Islet precursor cell (in vitro differentiated cells): ENCODE data around the gene PSMD10.

Experiments used
- DNase-seq: peaks from one replicate; pipeline ENCODE4 v3.0.0-alpha.2; 2018

The PSMD10 gene

GRCh38 chrX:108091264-108091877, at the start of gene PSMD10, which contains the start of gene ATG4A:
PSMD10 (minus strand) TSS chrX:108091542; CDS start chrX:108091520, 22 bp downstream.
ATG4A (plus strand) TSS chrX:108091778; CDS start chrX:108091827, 49 bp downstream.
- peak; percentile 99 for DNase-seq

DNA sequence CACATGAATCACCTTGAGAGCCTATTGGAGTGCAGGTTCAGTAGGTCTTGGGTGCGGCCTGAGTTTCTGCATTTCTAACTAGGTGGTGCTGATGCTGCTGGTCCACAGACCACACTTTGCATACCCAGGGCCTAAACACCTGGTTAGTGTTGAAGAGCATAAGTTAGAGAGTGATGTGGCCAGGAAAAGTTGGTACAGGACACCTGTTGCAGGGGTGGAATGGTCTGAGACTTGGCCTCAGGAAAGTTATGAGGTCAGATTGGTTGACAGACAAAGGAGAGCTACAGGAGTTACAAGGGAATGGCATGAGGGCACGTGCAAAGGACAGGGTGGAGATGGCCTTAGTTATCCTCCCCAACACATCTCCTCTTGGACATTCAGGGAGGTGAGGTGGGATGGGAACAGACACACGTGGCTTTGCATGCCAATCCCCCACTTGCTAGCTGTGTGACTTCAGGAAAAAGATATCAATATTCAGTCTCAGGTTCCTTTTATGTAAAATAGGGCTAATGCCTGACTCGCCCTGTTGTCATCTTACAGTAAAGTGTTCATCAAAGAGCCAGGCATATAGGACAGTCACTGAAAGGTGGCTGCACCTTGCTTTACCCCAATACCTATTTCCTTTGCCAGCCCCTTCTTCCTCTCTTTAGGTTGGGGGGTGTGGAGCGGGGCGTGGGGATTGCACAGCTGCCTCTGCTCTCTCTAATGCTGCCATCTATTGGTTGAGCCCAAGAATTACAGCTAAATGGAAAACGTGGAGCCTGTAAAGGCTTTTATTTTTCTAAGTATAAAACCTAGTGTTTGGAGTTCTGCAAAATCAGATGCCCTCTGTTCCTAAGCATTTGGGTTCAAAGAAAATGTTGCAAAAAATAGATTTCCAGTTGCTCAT, 47.7 kb upstream of the PSMD10 start:
- DNase-seq, result no peak

DNA sequence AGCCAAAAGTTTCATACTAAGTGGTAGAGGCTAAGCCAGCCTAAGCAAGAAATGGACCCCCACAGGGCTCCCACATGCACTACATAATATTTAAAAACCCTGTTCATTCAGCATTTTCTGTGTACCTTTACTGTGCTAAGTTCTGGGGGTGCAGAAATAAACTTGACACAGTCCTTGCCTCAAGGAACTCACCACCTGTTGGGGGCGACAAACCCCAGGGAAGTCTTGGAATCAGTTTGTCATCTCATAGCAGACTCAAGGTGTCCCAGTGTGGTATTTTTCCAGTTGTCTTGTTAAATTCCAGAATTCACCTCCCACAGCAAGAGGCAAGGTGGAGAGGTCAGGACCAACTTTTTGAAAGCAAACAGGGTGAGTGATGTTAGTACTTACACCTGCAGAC, 43.4 kb upstream of the PSMD10 start:
- DNase-seq, result no peak

- no peak for DNase-seq
These were observed 41.5 kb upstream of the PSMD10 start for GRCh38 chrX:108132876-108133275.

DNA sequence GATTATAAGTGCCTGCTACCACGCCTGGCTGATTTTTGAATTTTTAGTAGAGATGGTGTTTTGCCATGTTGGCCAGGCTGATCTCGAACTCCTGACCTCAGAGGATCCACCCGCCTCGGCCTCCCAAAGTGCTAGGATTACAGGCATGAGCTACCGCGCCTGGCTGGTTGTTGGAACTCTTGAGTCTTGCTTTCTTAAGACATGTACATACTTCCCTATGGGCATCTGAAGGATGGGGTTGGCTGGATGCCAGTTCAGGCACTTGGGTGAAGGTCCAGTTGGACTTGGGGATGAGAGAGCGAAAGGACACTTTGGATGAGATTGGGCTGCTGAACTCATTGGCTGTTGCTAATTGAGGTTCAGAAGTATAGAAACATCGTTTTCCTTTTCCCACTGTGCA, 40.7 kb upstream of the PSMD10 start:
- DNase-seq, result no peak

DNA sequence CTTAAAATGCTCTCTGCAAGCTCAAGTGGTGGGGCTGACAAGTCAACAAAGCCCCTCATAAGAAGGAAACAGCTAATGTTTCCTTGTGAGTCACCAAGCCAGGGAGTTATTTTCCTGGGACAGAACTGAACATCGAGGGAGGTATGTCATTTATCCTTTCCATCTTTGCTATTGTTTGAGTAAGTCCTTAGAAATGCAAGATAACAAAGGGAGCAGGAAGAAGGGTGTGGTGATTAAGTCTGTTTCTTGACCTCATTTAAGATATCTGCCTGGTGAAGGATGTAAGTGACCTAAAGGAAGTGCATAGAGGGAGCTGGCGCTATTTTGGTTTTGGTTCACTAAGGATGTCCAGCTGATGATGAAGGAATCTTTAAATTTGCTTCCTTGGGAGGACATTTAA, 40.1 kb upstream of the PSMD10 start:
- DNase-seq, result no peak

- DNase-seq, result no peak
These were observed 39.5 kb upstream of the PSMD10 start for GRCh38 chrX:108130889-108131288.

GRCh38 chrX:108127152-108127551, 35.8 kb upstream of the PSMD10 start:
- DNase-seq, result no peak

DNA sequence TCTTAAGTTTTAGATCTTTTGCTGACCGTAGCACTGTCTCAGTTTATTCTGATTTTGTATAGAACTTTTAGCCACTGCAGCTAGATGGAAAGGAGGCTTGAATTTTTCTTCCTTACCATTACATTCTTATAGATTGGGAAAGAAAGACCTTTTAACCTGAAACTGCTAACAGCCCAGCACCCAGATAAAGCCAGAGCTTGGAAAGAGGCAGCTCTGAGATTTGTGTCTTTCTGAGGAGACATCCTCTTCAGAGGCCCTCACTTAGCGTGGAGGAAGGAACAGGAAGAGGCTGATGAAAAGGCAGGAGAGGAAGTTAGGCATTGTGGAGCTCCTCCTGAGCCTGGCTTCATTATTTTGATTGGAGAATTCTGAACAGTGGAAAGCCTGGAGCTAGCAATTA, 35.3 kb upstream of the PSMD10 start:
- DNase-seq, result no peak

DNA sequence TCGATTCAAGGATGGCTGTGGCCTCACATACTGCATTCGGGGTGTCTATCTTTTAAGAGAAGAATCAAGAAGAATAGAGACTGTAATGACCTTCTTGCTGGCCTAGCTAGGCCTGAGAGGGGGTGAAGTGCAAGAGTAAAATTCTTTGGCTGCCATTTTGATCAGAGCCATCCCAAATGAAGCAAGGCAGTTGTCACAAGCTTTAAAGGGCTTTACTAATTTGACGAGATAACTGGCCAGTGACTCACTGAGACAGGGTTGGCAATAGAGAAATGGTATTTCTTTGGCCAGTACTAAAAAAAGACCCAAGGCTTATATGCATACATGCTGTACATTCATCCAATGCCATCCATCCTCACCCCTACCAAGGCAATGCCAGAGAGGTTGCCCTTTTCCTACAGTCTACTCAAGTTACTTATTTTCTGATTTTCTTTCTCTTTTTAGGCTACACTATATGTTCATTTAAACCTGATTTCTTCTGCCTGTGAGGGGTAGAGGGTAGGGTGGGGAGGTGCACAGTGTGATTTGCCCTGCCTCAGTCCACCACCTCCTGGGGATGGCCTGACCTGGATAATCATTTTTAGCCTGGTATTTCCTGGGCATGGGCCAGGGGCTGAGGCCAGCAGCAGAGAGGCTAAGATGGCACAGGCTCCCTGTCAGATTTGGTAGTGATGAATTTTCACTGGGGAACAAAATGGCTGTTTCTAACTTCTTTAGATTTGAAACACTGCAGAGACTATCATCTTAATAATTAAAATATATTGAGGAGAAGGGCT, 32.4 kb upstream of the PSMD10 start:
- no peak for DNase-seq

DNA sequence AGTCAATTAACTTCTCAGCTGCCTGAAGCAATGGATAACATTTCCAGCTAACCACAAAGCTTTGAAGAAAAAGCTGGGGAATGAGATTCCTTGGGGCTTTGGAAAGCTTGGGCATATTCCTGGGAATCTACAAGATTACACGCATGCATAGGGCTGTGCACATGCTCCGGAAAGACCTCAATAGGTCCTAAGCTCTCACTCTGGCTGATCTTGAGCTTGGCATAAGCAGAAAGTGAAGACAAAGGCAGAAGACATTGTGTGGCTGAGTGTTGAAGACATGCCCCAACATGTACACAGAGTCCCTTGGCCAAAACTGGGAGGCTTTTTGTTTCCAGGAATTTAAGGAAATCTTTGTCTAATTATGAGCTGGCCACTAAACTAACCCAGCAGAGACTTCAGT, 31.4 kb upstream of the PSMD10 start:
- DNase-seq, result peak; percentile 63

- no peak for DNase-seq
These were observed 29.9 kb upstream of the PSMD10 start for GRCh38 chrX:108121291-108121690.

DNA sequence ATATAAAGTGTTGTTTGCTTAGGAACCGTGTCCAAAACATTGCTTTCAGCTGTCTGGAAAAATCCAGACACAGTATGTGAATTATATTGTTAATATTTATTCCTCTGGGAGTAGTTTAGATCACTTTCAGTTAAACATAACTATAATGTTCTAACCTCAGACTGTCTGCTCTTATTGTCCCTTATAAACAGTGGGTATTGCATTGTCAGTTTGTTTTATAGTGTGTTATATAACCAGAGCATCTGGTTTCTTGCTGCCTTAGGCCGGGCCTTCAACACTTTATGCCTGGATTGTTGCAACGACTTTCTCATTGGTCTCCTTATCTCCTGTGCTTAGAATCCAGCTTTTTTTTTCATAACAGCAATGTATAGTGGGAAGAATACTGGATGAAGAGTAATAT, 26.6 kb upstream of the PSMD10 start:
- DNase-seq, result no peak

DNA sequence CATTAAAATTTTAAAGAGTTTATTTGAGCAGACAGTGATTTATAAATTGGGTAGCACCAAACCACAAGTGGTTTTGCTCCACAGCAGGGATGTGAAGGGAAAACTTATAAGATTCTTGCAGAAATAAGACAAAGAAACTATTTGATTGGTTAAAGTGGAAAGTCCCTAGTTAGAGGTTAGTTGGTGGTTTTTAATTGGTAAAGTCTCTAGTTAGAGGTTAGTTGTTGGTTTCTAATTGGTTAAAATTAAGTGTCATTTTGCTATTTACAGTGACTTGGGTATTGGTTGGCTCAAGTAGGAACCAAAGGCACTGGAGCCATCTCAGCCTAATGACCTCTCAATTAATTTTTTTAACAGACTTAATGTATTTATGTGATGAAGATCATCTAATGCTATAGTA, 23.2 kb upstream of the PSMD10 start:
- no peak for DNase-seq

- no peak for DNase-seq
These were observed 14.1 kb upstream of the PSMD10 start for GRCh38 chrX:108105473-108105872.

GRCh38 chrX:108097380-108097779, 6.0 kb upstream of the PSMD10 start:
- no peak for DNase-seq

GRCh38 chrX:108091878-108092291, 543 bp upstream of the PSMD10 start:
- no peak for DNase-seq

GRCh38 chrX:108090491-108091263, 665 bp downstream of the PSMD10 start:
- no peak for DNase-seq

GRCh38 chrX:108088511-108088910, 2.8 kb downstream of the PSMD10 start:
- no peak for DNase-seq

DNA sequence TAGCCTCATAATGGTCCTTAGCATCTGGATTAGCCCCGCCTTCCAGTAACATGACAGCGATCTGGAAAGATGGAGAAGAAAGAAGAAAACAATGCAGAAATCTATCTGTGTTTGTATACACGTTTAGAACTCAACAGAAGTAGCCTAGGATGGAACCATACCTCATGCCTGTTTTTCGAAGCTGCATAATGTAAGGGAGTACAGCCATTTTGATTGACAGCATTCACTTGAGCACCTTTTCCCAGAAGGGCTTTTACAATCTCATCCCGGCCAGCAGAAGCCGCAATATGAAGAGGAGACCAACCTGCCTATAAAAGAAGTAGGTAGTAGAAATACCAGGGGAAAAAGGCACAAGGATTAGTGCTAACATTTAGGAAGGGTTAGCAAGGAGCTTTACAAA, 3.5 kb downstream of the PSMD10 start:
- no peak for DNase-seq

- no peak for DNase-seq
These were observed 10.2 kb downstream of the PSMD10 start for GRCh38 chrX:108081110-108081509.

DNA sequence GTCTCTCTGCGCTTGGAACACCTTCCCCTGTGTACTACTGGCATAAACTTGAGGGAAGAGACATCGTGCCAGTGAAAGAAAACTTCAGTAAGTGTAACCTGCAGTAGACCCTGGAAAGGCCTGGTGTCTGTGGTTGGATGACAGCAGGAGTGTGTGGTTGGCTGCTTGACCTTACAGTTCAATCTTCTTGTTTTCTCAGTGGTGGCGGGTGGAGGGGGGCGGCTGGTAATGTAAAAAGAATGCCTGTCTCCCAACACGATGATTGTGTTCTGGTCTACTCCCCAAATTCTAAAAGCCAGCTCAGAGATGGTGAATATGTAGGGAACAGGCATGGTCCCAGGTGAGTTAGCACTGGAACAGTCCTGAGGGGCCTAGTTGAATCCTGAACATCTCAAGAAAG, 18.6 kb downstream of the PSMD10 start:
- no peak for DNase-seq

GRCh38 chrX:108071578-108071977, 19.8 kb downstream of the PSMD10 start:
- DNase-seq, result no peak
